ENCODE data around the gene ZNF853.
"Not testable (repeated sequence)": the region's sequence is repeated elsewhere in the genome, so short reads cannot be mapped to it uniquely, and the experiment has no call there.

ZNF853 gene

DNA sequence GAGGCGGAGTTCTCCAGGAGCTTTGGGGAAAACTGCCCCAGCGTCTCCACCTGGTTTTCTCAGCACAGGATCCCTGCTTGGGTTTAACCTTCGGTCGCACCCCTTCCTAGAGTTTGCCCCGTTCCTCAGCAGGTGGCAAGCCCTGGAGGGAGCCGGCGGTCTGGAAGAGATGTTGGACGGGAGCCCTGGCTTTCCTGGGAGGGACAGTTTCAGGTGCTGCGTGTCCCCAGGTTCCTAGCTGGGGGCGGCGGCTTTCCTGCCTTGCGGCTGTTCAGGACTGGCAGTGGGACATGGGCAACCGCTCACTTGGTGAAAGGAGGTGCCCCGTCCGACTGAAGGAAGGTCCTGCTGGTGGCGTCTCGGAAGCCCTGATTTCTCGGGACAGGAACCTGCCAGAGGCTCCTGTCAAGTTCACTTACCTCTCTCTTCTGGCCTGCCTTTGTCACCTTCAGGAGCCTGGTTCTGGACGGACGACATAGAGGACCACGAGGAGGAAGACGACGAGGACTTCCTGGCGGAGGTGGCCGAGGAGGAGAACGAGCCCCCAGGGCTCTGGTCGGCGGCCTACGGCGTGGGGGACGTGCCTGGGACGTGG lies 36.5 kb downstream of the ZNF853 start:
- H3K4me3 ChIP-seq (ENCODE audit: low read depth, low read length), result no peak overlapping the region

DNA sequence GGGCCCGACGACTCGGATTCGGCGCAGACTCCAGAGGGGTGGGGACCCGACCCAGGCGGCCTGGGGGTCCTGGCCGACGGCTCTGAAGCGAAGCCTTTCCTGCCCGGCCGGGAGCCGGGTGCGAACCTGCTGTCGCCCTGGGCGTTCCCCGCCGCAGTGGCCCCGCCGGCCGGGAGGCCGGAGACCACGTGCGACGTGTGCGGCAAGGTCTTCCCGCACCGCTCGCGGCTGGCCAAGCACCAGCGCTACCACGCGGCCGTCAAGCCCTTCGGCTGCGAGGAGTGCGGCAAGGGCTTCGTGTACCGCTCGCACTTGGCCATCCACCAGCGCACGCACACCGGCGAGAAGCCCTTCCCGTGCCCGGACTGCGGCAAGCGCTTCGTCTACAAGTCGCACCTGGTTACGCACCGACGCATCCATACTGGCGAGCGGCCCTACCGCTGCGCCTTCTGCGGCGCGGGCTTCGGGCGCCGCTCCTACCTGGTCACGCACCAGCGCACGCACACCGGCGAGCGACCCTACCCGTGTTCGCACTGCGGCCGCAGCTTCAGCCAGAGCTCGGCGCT lies 37.1 kb downstream of the ZNF853 start:
- no peak overlapping the region for H3K4me3 ChIP-seq (ENCODE audit: low read depth, low read length)

DNA sequence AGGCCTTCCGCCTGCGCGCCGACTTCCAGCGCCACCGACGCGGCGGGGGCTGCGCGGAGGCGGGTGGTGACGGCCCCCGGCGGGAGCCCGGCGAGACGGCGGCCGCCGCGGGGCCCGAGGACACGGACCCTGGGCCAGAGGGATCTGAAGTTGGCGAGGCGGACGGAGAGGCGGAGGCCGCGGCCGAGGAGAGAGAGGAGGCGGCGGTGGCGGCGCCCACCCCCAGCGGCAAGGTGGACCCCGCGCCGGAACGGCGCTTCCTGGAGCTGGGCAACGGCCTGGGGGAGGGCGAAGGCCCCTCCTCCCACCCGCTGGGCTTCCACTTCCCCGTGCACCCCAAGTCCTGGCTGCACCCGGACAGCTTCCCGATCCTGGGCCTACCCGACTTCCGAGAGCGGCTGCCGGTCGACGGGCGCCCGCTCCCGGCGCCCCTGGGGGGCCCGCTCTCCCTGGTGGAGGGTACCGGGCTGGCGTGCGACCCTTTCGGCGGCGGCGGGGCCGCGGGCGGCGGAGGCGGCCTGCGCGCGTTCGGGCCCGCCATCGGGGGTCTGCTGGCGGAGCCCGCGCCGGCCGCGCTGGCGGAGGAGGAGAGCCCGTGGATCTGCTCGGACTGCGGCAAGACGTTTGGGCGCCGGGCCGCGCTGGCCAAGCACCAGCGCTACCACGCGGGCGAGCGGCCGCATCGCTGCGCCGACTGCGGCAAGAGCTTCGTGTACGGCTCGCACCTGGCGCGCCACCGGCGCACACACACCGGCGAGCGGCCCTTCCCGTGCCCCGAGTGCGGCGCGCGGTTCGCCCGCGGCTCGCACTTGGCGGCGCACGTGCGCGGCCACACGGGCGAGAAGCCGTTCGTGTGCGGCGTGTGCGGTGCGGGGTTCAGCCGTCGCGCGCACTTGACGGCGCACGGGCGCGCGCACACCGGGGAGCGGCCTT lies 37.9 kb downstream of the ZNF853 start:
- no peak overlapping the region for H3K4me3 ChIP-seq (ENCODE audit: low read depth, low read length)

DNA sequence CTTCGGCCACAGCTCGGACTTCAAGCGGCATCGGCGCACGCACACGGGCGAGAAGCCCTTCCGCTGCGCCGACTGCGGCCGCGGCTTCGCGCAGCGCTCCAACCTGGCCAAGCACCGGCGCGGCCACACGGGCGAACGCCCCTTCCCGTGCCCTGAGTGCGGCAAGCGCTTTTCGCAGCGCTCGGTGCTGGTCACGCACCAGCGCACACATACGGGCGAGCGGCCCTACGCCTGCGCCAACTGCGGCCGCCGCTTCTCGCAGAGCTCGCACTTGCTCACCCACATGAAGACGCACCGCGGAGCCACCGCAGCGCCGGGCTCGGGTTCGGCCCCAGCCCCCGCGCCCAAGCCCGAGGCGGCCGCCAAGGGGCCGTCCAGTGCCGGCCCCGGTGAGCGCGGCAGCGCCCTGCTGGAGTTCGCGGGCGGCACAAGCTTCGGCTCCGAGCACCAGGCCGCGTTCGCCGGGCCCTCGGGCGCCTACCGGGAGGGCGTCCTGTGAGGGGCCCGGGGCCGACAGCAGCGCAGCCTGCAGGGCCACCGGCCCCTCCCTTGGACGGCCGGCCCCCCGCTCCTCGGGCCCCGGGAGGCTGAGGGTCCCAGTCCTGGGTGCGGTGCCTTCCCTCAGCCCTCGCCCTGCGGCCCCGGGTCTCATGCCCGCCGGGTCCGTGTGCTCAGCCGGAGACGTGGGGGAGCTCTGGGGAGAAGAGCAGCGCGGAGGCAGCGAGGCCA lies 38.9 kb downstream of the ZNF853 start:
- H3K4me3 ChIP-seq (ENCODE audit: low read depth, low read length), result no peak overlapping the region

DNA sequence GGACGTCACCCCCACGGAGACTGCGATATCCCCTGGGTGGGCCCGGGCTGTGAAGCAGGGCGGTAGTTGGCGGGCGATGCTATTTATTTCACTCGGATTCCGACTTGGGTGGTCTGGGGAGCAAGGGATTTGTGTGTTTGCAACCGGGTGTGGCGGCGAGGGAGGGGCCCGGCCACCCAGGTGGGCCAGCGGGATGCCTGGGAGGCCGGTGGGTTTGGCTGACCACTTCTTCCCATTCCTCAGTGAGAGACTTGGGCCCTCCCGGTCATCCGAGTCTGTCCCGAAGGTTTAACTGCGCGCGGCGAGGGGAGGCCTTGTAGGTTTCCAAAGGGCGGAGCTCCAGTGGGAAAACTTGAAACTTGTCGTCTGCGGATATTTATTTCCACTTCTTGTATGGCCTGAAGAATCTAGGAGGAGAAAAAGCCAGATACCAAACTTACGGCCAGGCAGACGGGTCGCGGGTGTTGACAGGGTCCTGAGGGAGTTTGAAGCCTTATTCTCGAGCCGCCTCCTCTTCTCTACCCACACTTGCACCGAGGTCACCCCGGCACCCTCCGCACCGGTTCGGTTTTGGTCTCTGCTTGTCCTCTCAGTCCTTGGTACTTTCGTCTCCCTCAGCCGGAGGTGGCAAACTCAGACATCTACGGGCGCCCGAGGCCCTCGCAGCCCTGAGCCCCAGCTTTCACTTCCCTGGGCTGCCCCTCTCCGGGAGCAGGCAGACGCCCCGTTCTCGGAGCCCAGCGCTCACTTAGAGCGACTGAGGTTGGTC lies 39.6 kb downstream of the ZNF853 start:
- H3K4me3 ChIP-seq (ENCODE audit: low read depth, low read length), result no peak overlapping the region

DNA sequence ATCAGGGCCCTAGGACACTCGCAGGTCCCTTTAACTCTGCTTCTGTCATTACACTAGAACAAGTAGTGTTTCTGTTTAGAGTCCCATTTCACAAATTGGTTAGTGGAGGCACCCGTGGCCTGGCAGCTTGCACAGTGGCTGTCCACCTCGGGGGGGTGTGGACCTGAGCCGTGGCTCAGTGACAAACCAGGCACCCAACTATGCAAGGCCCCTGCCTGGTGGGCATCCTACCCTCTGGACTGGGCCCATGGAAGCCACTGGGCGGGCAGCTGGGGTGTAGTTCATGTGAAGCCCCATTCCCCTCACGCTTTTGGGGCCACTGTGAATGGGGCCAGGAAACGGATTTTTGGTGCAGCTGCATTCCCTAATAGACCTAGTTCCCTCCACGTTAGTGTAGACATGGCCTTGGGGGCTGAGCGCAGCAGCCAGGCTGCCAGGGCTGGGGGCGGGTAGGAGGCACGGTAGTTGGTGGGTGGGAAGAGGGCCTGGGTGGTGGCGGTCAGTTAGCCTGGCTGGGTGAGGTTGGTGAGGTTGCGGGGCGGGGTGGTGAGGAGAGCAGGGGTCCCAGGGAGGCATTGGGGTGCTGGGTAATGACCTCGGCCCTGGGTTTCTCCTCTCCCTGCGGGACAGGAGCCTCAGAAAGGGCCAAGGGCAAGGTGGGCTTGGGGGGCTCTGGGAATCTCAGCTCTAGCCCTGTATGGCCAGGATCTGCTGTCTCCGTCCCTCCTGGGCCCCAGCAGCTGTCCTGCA lies 40.4 kb downstream of the ZNF853 start:
- H3K4me3 ChIP-seq (ENCODE audit: low read depth, low read length), result no peak overlapping the region

DNA sequence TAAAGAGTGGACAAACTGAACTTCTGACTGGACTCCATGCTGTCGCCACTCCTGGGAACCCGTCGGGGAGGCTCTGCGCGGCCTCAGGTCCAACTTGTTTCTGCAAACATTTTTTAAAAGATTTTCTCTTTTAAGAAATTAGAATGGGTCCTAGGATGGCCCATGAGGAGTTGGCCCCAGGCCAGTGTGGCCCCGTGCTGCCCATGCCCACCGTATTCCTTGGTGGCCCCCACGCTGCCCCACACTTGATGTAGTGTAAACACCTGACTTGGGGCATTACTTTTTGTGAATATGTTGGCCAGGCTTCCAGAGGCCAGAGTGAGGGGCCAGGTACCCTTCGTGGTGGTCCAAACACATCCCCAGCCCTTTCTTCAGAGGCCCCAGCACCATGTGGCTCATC lies 41.0 kb downstream of the ZNF853 start:
- no peak overlapping the region for H3K4me3 ChIP-seq (ENCODE audit: low read depth, low read length)

DNA sequence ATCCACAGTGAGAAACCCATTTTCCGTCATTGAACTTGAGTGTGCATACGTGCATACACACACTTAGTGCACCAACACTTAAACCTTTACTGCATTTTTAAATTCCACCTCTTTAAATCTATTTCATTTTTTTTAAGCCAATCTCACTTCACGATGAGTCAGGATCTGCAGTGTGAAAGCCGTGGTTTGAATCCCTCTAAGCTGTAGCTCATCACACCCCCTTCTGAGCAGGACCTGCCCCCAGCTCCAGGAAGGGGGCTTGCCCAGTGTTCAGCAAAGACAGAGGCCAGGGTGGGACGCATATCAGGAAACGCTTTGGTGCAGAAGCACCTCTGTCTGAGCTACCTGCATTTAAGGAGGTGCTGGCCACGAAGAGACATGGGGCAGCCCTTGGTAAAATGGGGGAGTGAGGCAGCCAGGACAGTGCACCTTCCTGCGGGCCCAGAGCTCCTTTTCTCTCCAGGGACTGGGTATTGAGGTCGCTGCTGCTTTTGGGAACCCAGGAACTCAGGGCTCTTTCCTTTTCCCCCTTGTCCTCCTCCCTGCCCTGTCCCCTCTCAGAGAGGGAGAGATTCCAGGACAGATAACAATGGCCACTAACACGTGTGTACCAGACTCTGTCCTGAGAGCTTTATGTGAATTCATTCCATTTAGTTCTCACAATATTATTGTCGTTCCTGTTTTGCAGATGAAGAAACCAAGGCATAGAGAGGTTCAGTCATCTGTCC lies 43.4 kb downstream of the ZNF853 start:
- H3K4me3 ChIP-seq (ENCODE audit: low read depth, low read length), result no peak overlapping the region

DNA sequence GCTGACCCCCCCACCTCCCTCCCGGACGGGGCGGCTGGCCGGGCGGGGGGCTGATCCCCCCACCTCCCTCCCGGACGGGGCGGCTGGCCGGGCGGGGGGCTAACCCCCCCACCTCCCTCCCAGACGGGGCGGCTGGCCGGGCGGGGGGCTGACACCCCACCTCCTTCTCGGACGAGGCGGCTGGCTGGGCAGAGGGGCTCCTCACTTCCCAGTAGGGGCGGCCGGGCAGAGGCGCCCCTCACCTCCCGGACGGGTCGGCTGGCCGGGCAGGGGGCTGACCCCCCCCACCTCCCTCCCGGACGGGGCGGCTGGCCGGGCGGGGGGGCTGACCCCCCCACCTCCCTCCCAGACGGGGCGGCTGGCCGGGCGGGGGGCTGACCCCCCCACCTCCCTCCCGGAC lies 55.4 kb downstream of the ZNF853 start:
- not testable (repeated sequence) for H3K4me3 ChIP-seq (ENCODE audit: low read depth, low read length)

All from iPS-11a (cell line).